HG02759 (cell line): Measurements from ENCODE around the gene SLC46A1.

ENCODE experiments used
- ATAC-seq: cut with Tn5 transposase; IDR thresholded peaks from one replicate; pipeline ENCODE4 v1.9.1; 2021; ENCODE audit warnings: mild to moderate bottlenecking, moderate library complexity; ENCODE audit not compliant: unreplicated experiment

Gene SLC46A1

DNA sequence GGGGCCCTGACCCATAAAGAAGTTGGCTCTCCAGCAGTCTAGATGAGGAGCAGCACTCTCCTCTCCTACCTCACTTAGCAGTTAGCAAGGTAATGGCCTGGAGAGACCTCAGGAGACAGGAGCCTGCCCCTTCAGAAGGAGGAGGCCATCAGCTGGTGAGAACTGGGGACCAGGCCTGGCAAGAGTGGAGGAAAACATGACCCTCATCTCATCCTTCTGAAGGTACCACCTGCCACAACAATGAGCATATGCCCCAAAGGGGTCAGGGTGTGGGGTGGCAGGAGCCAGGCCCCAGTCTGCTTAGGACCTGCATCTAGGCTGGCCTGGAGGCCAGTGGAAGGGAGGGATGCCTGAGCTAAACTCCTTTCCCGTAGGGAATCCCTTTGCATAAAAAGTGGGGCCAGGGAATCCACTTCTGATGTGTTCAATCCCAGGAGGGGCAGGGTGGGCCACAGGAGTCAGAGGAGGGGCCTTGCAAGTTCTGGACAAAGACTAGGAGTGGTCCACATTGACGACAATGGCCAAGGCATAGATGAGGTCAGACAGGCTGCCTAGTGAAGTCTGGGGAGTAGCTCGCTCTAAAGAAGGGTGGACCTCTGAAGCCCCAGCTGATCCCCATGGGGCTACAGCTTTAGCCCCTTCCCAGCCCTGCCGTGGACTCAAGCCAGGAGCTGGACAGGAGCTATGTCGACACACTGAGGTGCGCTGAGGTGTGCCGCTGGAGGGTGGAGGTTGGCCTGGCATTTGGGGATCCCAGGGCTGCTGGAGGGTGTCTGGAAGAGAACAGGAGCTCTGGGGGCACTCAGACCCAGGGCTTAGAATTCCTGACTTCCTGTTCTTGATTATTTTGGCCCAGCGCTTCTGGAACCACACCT is 42.0 kb downstream of the SLC46A1 start:
- no peak for ATAC-seq

DNA sequence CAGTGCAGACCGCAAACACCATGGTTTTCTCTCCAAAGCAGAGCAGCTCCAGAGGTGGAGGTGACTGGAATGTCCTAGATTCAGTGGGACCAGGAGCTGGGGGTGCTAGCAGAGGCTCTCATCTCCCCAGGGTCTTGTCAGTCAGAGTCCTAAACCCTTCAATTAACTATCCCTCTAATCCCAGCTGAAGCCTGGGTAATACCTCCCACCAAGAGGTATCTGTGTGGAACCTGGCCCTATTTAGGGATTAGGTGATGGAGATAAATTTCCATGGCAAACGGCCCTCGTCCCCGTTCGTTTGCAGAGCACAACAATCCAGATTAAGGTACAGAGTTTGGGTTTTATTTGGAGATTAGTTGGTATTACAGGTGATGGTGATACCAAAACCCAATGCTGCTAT is 42.8 kb downstream of the SLC46A1 start:
- ATAC-seq = no peak

- ATAC-seq = no peak
Measured at GRCh38 chr17:28357901-28358197, 48.2 kb downstream of the SLC46A1 start.

GRCh38 chr17:28357061-28357900 is 48.7 kb downstream of the SLC46A1 start, which contains the start of gene POLDIP2:
Gene POLDIP2 (minus strand): TSS chr17:28357527. CDS start chr17:28357448, 79 bp downstream.
- ATAC-seq = peak; percentile 99

- ATAC-seq = no peak
Measured at GRCh38 chr17:28350271-28350670, 55.7 kb downstream of the SLC46A1 start.

GRCh38 chr17:28348979-28349378 is 57.0 kb downstream of the SLC46A1 start:
- no peak for ATAC-seq

- no peak for ATAC-seq
Measured at GRCh38 chr17:28347261-28347891, 58.6 kb downstream of the SLC46A1 start.

- ATAC-seq = no peak
Measured at GRCh38 chr17:28346746-28347246, 59.2 kb downstream of the SLC46A1 start.

GRCh38 chr17:28346199-28346580 is 59.8 kb downstream of the SLC46A1 start:
- no peak for ATAC-seq

- ATAC-seq = no peak
Measured at GRCh38 chr17:28345419-28346198, 60.4 kb downstream of the SLC46A1 start.
